HepG2 (cell line): Measurements from ENCODE around the gene CLDN24. TPM values are rescaled to one million over a fixed set of nuclear protein-coding genes. Genes with fewer than 3 reads are reported as not detected.

ENCODE experiments used
- HCFC1 ChIP-seq: fragments of 150-350 bp; IDR thresholded peaks from 2 replicates; pipeline ENCODE4 v1.6.1; 2014; ENCODE audit warnings: low read depth, low read length
- HOMEZ ChIP-seq: IDR thresholded peaks from 2 replicates; pipeline ENCODE4 v1.6.1; 2016; ENCODE audit warnings: low read depth
- IKZF1 ChIP-seq: fragments of 450-650 bp; IDR thresholded peaks from 2 replicates; pipeline ENCODE4 v1.7.1; 2016
- KLF16 ChIP-seq, 2 experiments: sonication (generic) in 1 of 2; formaldehyde crosslinking in 1 of 2; IDR thresholded peaks; 2 replicates each; pipeline versions ENCODE4 v1.6.1 to v1.8.0; 2016 to 2023; ENCODE audit warnings: missing genetic modification reagents in 2 of 2, missing compliant biosample characterization in 1 of 2
- MED13 ChIP-seq: sonication (generic); formaldehyde crosslinking; IDR thresholded peaks from 2 replicates; pipeline ENCODE4 v1.5.0; 2020; ENCODE audit warnings: missing genetic modification reagents
- ONECUT2 ChIP-seq: sonication (generic); formaldehyde crosslinking; IDR thresholded peaks from 2 replicates; pipeline ENCODE4 v1.4.0; 2020; ENCODE audit warnings: missing genetic modification reagents
- SNRNP70 ChIP-seq: fragments of 200-400 bp; formaldehyde crosslinking; IDR thresholded peaks from 2 replicates; pipeline ENCODE4 v1.6.1; 2017; ENCODE audit warnings: mild to moderate bottlenecking, low read depth, low read length, moderate library complexity
- USF2 ChIP-seq, 2 experiments: sonication (generic) in 1 of 2; formaldehyde crosslinking in 1 of 2; IDR thresholded peaks; 2 replicates each; pipeline versions ENCODE4 v1.5.1 to v1.6.1; 2011 to 2020; ENCODE audit warnings: borderline replicate concordance in 1 of 2, low read depth in 1 of 2, low read length in 1 of 2, mild to moderate bottlenecking in 1 of 2, missing genetic modification reagents in 1 of 2, moderate library complexity in 1 of 2
- YY1 ChIP-seq: IDR thresholded peaks from 2 replicates; pipeline ENCODE4 v1.6.1; 2011; ENCODE audit warnings: low read length, low read depth, moderate library complexity, mild to moderate bottlenecking; ENCODE audit not compliant: insufficient read depth, insufficient replicate concordance
- ZMAT3 ChIP-seq: sonication (generic); formaldehyde crosslinking; conservative IDR thresholded peaks from 2 replicates; pipeline ENCODE4 v1.7.0; 2021; ENCODE audit warnings: missing genetic modification reagents
- ZNF326 ChIP-seq: sonication (generic); formaldehyde crosslinking; IDR thresholded peaks from 2 replicates; pipeline ENCODE4 v1.4.0; 2020; ENCODE audit warnings: missing genetic modification reagents, borderline replicate concordance
- ZNF460 ChIP-seq: sonication (generic); formaldehyde crosslinking; IDR thresholded peaks from 2 replicates; pipeline ENCODE4 v1.5.1; 2020; ENCODE audit warnings: missing genetic modification reagents, mild to moderate bottlenecking, borderline replicate concordance
- ZNF615 ChIP-seq: sonication (generic); formaldehyde crosslinking; IDR thresholded peaks from 2 replicates; pipeline ENCODE4 v1.5.0; 2020; ENCODE audit warnings: mild to moderate bottlenecking, missing genetic modification reagents, borderline replicate concordance
- ZNF672 ChIP-seq: sonication (generic); formaldehyde crosslinking; IDR thresholded peaks from 2 replicates; pipeline ENCODE4 v1.8.1; 2022; ENCODE audit warnings: missing genetic modification reagents
- polyA plus RNA-seq, 8 experiments: library from polyadenylated mRNA; depleted of rRNA in 3 of 8; stranded (reverse) in 7 of 8; unstranded in 1 of 8; fragments of >200 nt; fragmentation: Illumina TruSeq in 4 of 8; extraction: Trizol in 4 of 8; gene quantifications; 2 replicates each; pipeline versions ENCODE4 v1.2.1 to v1.2.3, GENCODE V29; 2011 to 2016; ENCODE audit warnings: low read depth in 4 of 8, missing spikeins in 1 of 8, mixed read lengths in 1 of 8; ENCODE audit not compliant: insufficient read depth in 1 of 8
- total RNA-seq, 5 experiments: library from RNA; depleted of rRNA; stranded (reverse); fragments of >200 nt; fragmentation: Illumina TruSeq; extraction: Trizol; gene quantifications; 2 replicates each; pipeline ENCODE4 v1.2.3, GENCODE V29; 2016; ENCODE audit warnings: low read depth in 1 of 5

Gene CLDN24
- total and polyA plus RNA-seq, 2 of the 13 experiments (the other 11 are each of a cell fraction or from before 2014, with no cell fraction given): not detected

GRCh38 chr4:183314806-183315205 is 7.4 kb downstream of the CLDN24 start (continued):
- TF ChIP-seq USF2 (IDR thresholded peaks at IDR 0.05; ENCODE audit: low read depth, low read length): no peak
- TF ChIP-seq USF2 (CRISPR knock-in tag; IDR thresholded peaks at IDR 0.05; ENCODE audit: borderline replicate concordance): no peak
- TF ChIP-seq MED13 (CRISPR knock-in tag): no peak
- no peak for TF ChIP-seq ZNF326 (CRISPR knock-in tag)
- TF ChIP-seq ONECUT2: no peak
- no peak for TF ChIP-seq HCFC1
- TF ChIP-seq YY1: no peak
- TF ChIP-seq ZNF615 (CRISPR knock-in tag): no peak
- no peak for TF ChIP-seq ZNF672 (CRISPR knock-in tag)
- no peak for TF ChIP-seq KLF16 (CRISPR knock-in tag; IDR thresholded peaks at IDR 0.05)
- no peak for TF ChIP-seq IKZF1
- TF ChIP-seq ZMAT3 (CRISPR knock-in tag): no peak
- no peak for TF ChIP-seq HOMEZ (CRISPR knock-in tag)
- TF ChIP-seq SNRNP70: no peak
- no peak for TF ChIP-seq ZNF460 (CRISPR knock-in tag)
